Measurements from ENCODE around the gene APOA5.
A peak's percentile ranks its signal among the peaks of the same experiment; 100 is the strongest.

- TF ChIP-seq, protein P1, sequence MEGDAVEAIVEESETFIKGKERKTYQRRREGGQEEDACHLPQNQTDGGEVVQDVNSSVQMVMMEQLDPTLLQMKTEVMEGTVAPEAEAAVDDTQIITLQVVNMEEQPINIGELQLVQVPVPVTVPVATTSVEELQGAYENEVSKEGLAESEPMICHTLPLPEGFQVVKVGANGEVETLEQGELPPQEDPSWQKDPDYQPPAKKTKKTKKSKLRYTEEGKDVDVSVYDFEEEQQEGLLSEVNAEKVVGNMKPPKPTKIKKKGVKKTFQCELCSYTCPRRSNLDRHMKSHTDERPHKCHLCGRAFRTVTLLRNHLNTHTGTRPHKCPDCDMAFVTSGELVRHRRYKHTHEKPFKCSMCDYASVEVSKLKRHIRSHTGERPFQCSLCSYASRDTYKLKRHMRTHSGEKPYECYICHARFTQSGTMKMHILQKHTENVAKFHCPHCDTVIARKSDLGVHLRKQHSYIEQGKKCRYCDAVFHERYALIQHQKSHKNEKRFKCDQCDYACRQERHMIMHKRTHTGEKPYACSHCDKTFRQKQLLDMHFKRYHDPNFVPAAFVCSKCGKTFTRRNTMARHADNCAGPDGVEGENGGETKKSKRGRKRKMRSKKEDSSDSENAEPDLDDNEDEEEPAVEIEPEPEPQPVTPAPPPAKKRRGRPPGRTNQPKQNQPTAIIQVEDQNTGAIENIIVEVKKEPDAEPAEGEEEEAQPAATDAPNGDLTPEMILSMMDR (IDR thresholded peaks at IDR 0.05), result peak in 2 of 5 experiments; percentile 20 to 21
- TF ChIP-seq POLR2A (IDR thresholded peaks at IDR 0.05), result no peak
These were observed 48.6 kb upstream of the APOA5 start for GRCh38 chr11:116840224-116840745.
